ENCODE measurements around the gene RASEF.

Gene RASEF

GRCh38 chr9:83012922-83013838, 49.8 kb downstream of the RASEF start:
- peak; percentile 67 for DNase-seq (ENCODE audit: low read depth)

GRCh38 chr9:83012168-83012921, 50.6 kb downstream of the RASEF start:
- DNase-seq (ENCODE audit: low read depth), result no peak

GRCh38 chr9:83011611-83012010, 51.3 kb downstream of the RASEF start:
- no peak for DNase-seq (ENCODE audit: low read depth)

GRCh38 chr9:83007521-83008300, 55.2 kb downstream of the RASEF start:
- DNase-seq (ENCODE audit: low read depth), result no peak

GRCh38 chr9:83006378-83006777, 56.6 kb downstream of the RASEF start:
- DNase-seq (ENCODE audit: low read depth), result no peak

GRCh38 chr9:83005963-83006362, 57.0 kb downstream of the RASEF start:
- DNase-seq (ENCODE audit: low read depth), result no peak

GRCh38 chr9:83005361-83005760, 57.6 kb downstream of the RASEF start:
- DNase-seq (ENCODE audit: low read depth), result no peak

- no peak for DNase-seq (ENCODE audit: low read depth)
Observed at GRCh38 chr9:83002329-83002728, 60.6 kb downstream of the RASEF start.

- DNase-seq (ENCODE audit: low read depth), result no peak
Observed at GRCh38 chr9:83000765-83001164, 62.2 kb downstream of the RASEF start.

GRCh38 chr9:82998409-82998808, 64.5 kb downstream of the RASEF start:
- no peak for DNase-seq (ENCODE audit: low read depth)

GRCh38 chr9:82997476-82998140, 65.3 kb downstream of the RASEF start:
- no peak for DNase-seq (ENCODE audit: low read depth)

GRCh38 chr9:82996941-82997340, 66.0 kb downstream of the RASEF start:
- no peak for DNase-seq (ENCODE audit: low read depth)

- DNase-seq (ENCODE audit: low read depth), result no peak
Observed at GRCh38 chr9:82993856-82994605, 68.9 kb downstream of the RASEF start.

GRCh38 chr9:82991671-82992070, 71.3 kb downstream of the RASEF start:
- DNase-seq (ENCODE audit: low read depth), result no peak

GRCh38 chr9:82989929-82990328, 73.0 kb downstream of the RASEF start:
- DNase-seq (ENCODE audit: low read depth), result peak; percentile 22

- DNase-seq (ENCODE audit: low read depth), result no peak
Observed at GRCh38 chr9:82988488-82988887, 74.5 kb downstream of the RASEF start.

- no peak for DNase-seq (ENCODE audit: low read depth)
Observed at GRCh38 chr9:82987370-82988189, 75.4 kb downstream of the RASEF start.

- no peak for DNase-seq (ENCODE audit: low read depth)
Observed at GRCh38 chr9:82981552-82981951, 81.4 kb downstream of the RASEF start.

- DNase-seq (ENCODE audit: low read depth), result no peak
Observed at GRCh38 chr9:82975176-82975575, 87.8 kb downstream of the RASEF start.

GRCh38 chr9:82972446-82972845, 90.5 kb downstream of the RASEF start:
- DNase-seq (ENCODE audit: low read depth), result no peak
